Measurements from ENCODE around the gene MMD.

DNA sequence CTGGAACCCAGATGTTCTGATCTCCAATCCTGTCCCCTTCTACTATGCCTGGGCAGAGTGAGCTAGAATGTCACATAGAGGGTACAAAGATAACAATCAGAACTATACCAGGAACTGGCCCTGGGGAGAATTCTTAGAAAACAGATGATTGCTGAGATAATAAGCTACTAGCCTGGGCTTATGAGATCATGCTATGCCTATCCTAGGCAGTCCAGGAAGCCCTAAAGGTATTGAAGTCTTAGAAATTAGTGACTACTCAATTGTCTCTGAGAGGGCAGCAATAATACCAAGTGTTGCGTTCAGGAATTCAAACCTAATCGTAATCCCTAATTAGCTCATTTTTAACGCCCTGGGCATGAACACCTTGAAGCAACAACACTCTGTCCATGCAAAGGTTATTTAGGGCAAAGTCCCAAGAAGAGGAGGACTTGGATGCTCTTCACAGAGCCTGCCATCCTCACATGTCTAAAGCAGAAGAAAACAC lies 77.1 kb downstream of the MMD start:
- TF ChIP-seq, protein P1, sequence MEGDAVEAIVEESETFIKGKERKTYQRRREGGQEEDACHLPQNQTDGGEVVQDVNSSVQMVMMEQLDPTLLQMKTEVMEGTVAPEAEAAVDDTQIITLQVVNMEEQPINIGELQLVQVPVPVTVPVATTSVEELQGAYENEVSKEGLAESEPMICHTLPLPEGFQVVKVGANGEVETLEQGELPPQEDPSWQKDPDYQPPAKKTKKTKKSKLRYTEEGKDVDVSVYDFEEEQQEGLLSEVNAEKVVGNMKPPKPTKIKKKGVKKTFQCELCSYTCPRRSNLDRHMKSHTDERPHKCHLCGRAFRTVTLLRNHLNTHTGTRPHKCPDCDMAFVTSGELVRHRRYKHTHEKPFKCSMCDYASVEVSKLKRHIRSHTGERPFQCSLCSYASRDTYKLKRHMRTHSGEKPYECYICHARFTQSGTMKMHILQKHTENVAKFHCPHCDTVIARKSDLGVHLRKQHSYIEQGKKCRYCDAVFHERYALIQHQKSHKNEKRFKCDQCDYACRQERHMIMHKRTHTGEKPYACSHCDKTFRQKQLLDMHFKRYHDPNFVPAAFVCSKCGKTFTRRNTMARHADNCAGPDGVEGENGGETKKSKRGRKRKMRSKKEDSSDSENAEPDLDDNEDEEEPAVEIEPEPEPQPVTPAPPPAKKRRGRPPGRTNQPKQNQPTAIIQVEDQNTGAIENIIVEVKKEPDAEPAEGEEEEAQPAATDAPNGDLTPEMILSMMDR (IDR thresholded peaks at IDR 0.05), result no peak
- TF ChIP-seq POLR2A (IDR thresholded peaks at IDR 0.05), result no peak

Data from heart left ventricle (tissue), 13 donors.